ENCODE results near the gene TNIK.

DNA sequence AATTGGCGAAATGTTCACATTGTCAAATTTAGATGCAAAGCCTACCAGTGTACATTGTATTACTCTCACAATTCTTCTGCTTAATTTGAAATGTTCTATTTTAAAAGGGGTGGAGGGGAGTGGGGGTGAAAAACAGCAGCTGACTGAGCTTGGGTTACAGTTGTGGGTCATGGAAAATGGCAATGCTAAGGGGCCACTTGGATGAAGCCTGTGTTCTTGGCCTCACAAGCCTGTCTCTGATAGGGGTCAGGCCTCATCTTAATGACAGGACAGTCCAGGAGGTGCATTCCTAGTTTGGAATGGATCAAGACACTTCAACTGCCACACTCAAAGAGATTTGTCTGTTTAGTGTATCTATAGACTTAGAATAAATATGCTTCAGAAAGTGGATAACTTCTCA is 158.2 kb downstream of the TNIK start:
- TF ChIP-seq TAF1 (IDR thresholded peaks at IDR 0.05; ENCODE audit: borderline replicate concordance, insufficient read depth, low read length) (no peak), POLR2AphosphoS5 (IDR thresholded peaks at IDR 0.05; ENCODE audit: low read depth, low read length) (no peak), REST (IDR thresholded peaks at IDR 0.05; ENCODE audit: insufficient read depth in 1 of 2, low read depth in 2 of 2, low read length in 2 of 2) (no peak)

Data from PFSK-1 (cell line).